HG02870 (cell line): ENCODE measurements around the gene TRIM62.
"Not testable (repeated sequence)": the region's sequence is repeated elsewhere in the genome, so short reads cannot be mapped to it uniquely, and the experiment has no call there.

Source experiments
- ATAC-seq: cut with Tn5 transposase; IDR thresholded peaks from one replicate; pipeline ENCODE4 v1.9.1; 2021; ENCODE audit warnings: mild to moderate bottlenecking, moderate library complexity; ENCODE audit not compliant: unreplicated experiment

Gene TRIM62

GRCh38 chr1:33140153-33141149, 41.4 kb downstream of the TRIM62 start:
- ATAC-seq = no peak

DNA sequence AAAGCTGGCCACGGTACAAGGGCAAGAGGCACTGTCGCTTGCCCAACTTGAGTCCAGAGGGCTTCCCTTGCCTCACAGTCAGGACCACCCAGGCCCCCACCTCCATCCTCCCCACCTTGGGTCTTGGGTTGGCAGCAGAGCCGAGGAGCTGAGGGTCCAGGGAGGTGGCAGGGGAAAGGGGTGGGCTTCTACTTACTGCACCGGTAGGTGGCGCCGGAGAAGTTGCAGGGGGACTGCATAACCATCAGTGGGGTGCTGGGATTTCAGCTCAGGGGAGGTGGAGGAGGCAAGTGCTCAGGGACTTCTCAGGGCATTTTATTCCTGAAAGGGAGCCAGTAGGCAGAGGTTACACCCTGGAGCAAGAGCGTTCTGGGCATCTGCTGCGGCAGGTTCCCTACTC, 44.0 kb downstream of the TRIM62 start:
- no peak for ATAC-seq

DNA sequence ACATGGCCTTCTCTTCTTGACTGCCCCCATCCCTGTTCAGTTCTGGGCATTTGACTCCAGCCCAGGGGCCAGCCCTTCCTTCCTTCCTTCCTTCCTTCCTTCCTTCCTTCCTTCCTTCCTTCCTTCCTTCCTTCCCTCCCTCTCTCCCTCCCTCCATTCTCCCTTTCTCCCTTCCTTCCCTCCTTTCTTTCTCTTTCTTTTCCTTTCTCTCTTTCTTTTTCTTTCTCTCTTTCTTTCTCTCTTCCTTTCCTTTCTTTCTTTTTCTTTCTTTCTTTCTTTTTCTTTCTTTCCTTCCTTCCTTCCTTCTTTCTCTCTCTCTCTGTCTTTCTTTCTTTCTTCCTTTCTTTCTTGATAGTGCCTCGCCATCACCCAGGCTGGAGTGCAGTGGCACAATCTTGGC, 45.8 kb downstream of the TRIM62 start:
- ATAC-seq = not testable (repeated sequence)

DNA sequence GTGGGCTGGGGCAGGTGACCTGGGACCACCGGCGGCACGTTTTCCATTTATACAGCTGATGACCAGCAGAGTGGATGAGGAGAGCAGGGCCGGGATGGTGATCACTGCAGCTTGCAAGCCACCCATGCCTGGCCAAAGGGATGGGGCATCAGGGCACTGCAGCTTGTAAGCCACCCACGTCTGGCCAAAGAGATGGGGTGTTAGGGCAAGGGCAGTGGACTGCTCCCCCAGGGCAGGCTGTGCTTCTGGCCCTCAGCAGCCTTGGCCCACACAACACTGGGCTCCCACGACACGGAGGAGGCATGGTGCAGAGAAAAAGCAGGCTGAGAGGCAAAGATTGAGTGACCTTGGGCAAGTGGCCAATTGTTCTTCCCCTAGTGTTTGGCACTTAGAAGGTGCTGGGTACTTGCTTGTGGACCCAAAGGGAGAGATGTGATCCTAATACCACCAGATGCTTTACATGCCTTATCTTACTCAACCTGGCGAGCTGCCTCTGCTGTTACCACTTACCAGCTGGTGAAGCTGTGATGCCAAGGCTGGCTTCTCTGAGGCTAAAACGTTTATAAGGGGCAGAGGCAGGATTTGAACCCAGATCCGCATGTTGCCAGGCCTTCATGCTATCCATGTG, 48.3 kb downstream of the TRIM62 start:
- no peak for ATAC-seq

DNA sequence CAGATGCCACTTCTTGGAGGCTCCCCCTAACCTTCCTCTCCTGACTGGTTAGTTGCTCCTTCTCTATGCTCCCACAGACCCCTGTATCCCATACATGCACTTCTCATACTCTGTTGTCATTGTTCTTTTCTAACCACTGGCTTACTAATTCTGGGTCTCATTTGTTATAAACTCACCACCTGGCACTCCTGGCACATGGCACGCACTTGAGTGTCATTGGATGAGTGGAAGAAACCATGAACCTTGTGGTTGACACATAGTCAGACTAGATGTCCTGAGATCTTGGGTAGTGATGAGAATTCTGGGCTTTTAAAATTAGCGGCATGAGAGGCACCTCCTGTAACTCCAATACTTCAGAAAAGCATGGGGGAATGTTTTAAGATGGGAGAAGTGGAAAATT, 49.3 kb downstream of the TRIM62 start:
- no peak for ATAC-seq

- no peak for ATAC-seq
These were observed 50.7 kb downstream of the TRIM62 start for GRCh38 chr1:33131191-33131590.

DNA sequence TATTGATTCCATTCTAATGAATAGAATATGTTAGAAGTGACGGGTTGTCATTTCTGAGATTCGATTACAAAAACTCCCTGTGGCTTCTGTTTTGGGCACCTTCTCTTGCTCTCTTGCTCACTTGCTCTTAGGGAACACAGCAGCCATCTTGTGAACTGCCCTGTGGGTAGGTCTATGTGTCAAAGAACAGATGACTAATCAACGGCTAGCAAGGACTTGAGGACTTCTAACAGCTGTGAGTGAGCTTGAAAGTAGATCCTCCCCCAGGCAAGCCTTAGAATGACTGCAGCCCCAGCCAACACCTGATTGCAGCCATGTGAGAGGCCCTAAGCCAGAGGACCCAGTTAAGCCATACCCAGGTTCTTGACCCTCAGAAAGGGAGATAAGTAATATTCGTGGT, 51.5 kb downstream of the TRIM62 start:
- ATAC-seq = no peak

DNA sequence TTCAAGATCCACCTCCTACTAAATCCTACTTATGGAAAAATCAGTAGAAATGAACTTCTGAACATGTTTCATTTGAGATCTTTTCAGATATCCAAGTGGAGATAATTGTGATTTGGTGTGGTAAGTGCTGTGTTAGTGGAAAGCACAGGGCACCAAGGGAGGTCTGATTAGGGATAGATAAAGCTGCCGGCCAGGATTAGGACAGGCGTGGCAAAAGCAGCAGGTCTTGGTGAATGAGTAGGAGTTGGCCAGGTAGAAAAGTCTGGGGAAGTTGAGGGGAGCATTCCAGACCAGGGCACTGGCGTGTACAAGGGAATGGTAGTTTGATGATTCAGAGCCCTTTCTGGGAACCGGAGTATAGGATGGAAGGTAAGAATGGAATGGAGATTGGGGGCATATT, 53.1 kb downstream of the TRIM62 start:
- no peak for ATAC-seq

DNA sequence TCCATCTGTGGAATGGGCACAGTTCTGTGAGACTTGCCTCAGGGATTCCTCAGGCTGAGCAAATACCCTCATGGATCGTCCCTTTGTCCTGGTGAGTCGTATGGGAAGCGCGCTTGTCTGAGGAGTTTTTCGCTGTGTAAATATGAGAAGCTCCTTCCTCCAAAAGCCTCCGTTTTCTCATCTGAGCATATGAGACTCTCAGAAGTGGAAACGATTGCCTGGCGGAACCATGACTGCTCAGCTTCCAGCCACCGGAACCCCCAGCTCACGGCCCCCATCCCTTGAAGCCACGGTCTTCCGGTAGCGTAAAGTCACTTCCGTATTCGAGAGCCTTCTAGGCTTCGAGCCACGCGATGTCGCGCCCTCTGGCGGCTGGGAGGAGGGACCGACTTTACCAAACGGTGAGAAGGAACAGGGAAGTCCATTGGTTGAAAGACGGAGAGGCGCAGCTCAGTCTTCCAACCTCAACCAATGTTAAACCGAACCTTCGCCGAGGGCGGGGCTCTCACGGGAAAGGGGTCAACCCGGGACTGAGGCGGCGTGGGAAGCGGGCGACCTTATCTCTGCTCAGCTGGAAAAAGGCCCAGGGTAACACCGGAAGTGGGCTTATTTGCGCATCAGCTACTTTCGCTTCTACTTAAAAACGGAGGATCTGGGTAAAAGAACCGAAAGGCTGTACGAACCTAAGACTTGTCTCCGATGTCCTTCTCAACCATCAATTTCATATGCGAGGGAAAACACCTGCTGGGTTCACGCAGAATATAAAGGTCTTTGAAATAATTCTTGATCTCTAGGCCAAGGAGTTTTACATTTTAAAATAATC, 54.6 kb downstream of the TRIM62 start:
- peak; percentile 91 for ATAC-seq

- ATAC-seq = no peak
These were observed 55.3 kb downstream of the TRIM62 start for GRCh38 chr1:33126411-33127000.

DNA sequence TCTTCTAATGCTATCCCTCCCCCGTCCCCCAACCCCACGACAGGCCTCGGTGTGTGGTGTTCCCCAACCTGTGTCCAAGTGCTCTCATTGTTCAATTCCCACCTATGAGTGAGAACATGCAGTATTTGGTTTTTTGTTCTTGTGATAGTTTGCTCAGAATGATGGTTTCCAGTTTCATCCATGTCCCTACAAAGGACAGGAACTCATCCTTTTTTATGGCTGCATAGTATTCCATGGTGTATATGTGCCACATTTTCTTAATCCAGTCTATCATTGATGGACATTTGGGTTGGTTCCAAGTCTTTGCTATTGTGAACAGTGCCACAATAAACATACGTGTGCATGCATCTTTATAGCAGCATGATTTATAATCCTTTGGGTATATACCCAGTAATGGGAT, 57.2 kb downstream of the TRIM62 start:
- ATAC-seq = not testable (repeated sequence)

DNA sequence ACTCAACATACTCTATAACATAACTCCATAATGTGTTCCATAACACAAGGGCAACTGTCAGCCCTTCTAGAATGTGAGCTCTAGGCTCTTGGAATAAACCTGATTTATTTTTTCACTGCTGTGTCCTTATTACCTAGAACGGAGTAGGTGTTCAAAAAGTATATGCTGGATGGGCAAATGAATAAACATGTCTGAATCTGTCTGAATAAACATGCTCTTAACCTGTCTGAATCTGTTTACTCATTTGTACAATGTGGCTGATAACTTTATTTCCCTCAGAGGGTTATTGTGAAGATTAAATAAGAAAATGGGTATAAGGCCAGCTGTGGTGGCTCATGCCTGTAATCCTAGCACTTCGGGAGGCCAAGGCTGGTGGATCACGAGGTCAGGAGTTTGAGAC, 58.6 kb downstream of the TRIM62 start:
- no peak for ATAC-seq

GRCh38 chr1:33122483-33123178, 59.2 kb downstream of the TRIM62 start:
- ATAC-seq = no peak

DNA sequence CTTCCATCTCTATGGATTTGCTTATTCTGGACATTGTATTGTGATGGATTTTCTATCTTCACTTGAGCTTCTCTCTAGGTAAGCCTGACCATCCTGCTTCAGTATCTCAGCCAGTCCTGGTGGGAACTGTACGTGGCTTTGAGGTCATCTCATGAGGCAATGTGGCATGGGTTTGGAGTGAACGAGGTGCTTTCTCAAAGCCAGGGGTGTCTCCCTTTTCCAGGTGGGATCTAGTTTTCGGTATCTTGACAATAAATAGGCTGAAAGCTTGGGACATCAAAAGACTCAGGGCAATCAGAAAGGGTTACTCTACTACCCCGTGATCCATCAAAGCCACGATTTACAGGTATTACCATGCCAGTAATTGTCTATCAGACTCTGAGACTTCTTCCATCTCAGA, 60.1 kb downstream of the TRIM62 start:
- ATAC-seq = no peak

GRCh38 chr1:33120436-33121231, 61.2 kb downstream of the TRIM62 start:
- ATAC-seq = no peak

DNA sequence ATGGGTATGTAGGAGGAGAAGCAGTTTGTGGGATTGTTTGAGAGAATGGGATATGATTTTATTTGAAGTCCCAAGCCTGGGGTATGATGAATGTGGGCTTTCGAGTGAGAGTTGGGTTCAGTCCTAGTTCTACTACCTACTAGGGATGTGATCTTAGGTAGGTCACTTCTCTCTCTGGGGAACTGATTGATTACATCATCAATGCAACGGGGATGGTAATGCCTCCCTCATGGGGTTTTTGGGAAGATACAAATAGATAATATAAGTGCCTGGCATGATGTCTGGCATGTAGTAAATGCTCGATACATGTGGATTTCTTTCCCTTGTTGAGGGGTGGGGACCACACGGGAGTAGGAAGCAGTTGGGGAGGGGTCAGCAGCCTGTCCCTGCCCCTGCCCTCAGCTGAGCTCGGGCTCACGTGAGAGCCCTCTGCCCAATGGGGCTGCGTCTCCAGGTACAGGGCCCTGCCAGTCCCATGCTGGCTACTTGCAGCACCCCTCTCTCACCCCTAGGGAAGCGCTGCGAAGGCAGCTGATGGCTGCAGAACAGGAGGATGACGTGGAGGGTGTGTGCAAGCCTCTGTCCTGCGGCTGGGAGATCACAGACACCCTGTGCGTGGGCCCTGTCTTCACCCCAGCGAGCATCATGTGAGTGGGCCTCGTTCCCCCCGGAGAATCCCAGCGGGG, 62.2 kb downstream of the TRIM62 start:
- no peak for ATAC-seq

DNA sequence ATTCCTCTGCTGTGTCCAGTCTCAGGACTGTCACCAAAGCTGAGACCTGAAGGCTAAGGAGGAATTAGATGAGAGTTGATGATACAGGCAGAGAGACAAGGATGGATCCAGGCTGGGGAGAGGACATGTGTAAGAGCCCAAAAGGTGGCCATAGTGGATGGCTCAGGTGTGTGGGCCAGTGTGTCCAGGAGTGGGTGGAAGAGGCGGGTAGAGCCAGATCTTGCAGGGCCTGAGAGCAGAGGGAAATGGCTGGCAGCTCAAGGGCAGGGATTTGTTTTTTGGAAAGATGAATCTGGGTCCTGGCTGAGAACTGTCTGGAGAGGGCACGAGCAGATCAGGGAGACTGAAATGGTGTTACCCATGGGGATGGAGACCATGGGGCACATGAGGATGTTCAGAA, 62.8 kb downstream of the TRIM62 start:
- ATAC-seq = no peak

GRCh38 chr1:33118274-33118673, 63.6 kb downstream of the TRIM62 start:
- no peak for ATAC-seq
